HG03060 (cell line): ENCODE measurements around the gene BRCA1.

Source experiments
- ATAC-seq: cut with Tn5 transposase; IDR thresholded peaks from one replicate; pipeline ENCODE4 v1.9.1; 2021; ENCODE audit warnings: low read depth, moderate number of reproducible peaks; ENCODE audit not compliant: unreplicated experiment

The BRCA1 gene

GRCh38 chr17:43026595-43026994 is 98.6 kb downstream of the BRCA1 start:
- ATAC-seq = no peak

- ATAC-seq = no peak
Observed at GRCh38 chr17:43025766-43026537, 99.2 kb downstream of the BRCA1 start.

GRCh38 chr17:43025290-43025657 is 99.9 kb downstream of the BRCA1 start:
- ATAC-seq = no peak

- ATAC-seq = no peak
Observed at GRCh38 chr17:43024407-43025289, 100.5 kb downstream of the BRCA1 start, which contains the start of gene RND2. Gene RND2, plus strand, starts transcription at chr17:43025231. Its CDS starts 117 bp downstream, at chr17:43025348.

- no peak for ATAC-seq
Observed at GRCh38 chr17:43021741-43022512, 103.2 kb downstream of the BRCA1 start, which contains the start of gene VAT1. Gene VAT1, minus strand, starts transcription at chr17:43022385. Its CDS starts 63 bp downstream, at chr17:43022322.

- ATAC-seq = no peak
Observed at GRCh38 chr17:43020789-43021740, 104.1 kb downstream of the BRCA1 start.

GRCh38 chr17:43020030-43020621 is 105.0 kb downstream of the BRCA1 start:
- ATAC-seq = no peak

GRCh38 chr17:43019418-43019817 is 105.7 kb downstream of the BRCA1 start:
- no peak for ATAC-seq

- no peak for ATAC-seq
Observed at GRCh38 chr17:43018932-43019331, 106.2 kb downstream of the BRCA1 start.

GRCh38 chr17:43018008-43018853 is 106.9 kb downstream of the BRCA1 start:
- ATAC-seq = no peak

- ATAC-seq = no peak
Observed at GRCh38 chr17:43016216-43016615, 108.9 kb downstream of the BRCA1 start.

- ATAC-seq = no peak
Observed at GRCh38 chr17:43015579-43015978, 109.6 kb downstream of the BRCA1 start.

- ATAC-seq = no peak
Observed at GRCh38 chr17:43014649-43015542, 110.3 kb downstream of the BRCA1 start.

GRCh38 chr17:43014020-43014648 is 111.0 kb downstream of the BRCA1 start:
- ATAC-seq = no peak

GRCh38 chr17:43013296-43013695 is 111.9 kb downstream of the BRCA1 start:
- ATAC-seq = no peak

GRCh38 chr17:43011728-43012472 is 113.3 kb downstream of the BRCA1 start:
- ATAC-seq = no peak
